ENCODE data around the gene IL1RAPL1.

The IL1RAPL1 gene

GRCh38 chrX:28586981-28587551 lies at the start of gene IL1RAPL1:
Gene IL1RAPL1, plus strand, starts transcription at chrX:28587446.
- no peak for DNase-seq

GRCh38 chrX:28542791-28543190 lies 44.5 kb upstream of the IL1RAPL1 start:
- DNase-seq = no peak

- no peak for DNase-seq
Observed at GRCh38 chrX:28549838-28550237, 37.4 kb upstream of the IL1RAPL1 start.

- no peak for DNase-seq
Observed at GRCh38 chrX:28550331-28550872, 36.8 kb upstream of the IL1RAPL1 start.

GRCh38 chrX:28552322-28552721 lies 34.9 kb upstream of the IL1RAPL1 start:
- no peak for DNase-seq

- DNase-seq = no peak
Observed at GRCh38 chrX:28552882-28553829, 34.1 kb upstream of the IL1RAPL1 start.

- DNase-seq = no peak
Observed at GRCh38 chrX:28576117-28576516, 11.1 kb upstream of the IL1RAPL1 start.

- DNase-seq = no peak
Observed at GRCh38 chrX:28581522-28581921, 5.7 kb upstream of the IL1RAPL1 start.

GRCh38 chrX:28582511-28582910 lies 4.7 kb upstream of the IL1RAPL1 start:
- no peak for DNase-seq

GRCh38 chrX:28584025-28584424 lies 3.2 kb upstream of the IL1RAPL1 start:
- no peak for DNase-seq

- no peak for DNase-seq
Observed at GRCh38 chrX:28585767-28586166, 1.5 kb upstream of the IL1RAPL1 start.

GRCh38 chrX:28586286-28586685 lies 960 bp upstream of the IL1RAPL1 start:
- DNase-seq = no peak

- DNase-seq = no peak
Observed at GRCh38 chrX:28589046-28589445, 1.8 kb downstream of the IL1RAPL1 start.

GRCh38 chrX:28590396-28590795 lies 3.1 kb downstream of the IL1RAPL1 start:
- DNase-seq = no peak

- no peak for DNase-seq
Observed at GRCh38 chrX:28591542-28591941, 4.3 kb downstream of the IL1RAPL1 start.

GRCh38 chrX:28595346-28595745 lies 8.1 kb downstream of the IL1RAPL1 start:
- no peak for DNase-seq

GRCh38 chrX:28599957-28600356 lies 12.7 kb downstream of the IL1RAPL1 start:
- no peak for DNase-seq

- no peak for DNase-seq
Observed at GRCh38 chrX:28609003-28609402, 21.8 kb downstream of the IL1RAPL1 start.

GRCh38 chrX:28609917-28610613 lies 22.8 kb downstream of the IL1RAPL1 start:
- DNase-seq = no peak

- no peak for DNase-seq
Observed at GRCh38 chrX:28610746-28611145, 23.5 kb downstream of the IL1RAPL1 start.

- no peak for DNase-seq
Observed at GRCh38 chrX:28613558-28613957, 26.3 kb downstream of the IL1RAPL1 start.

GRCh38 chrX:28625223-28625622 lies 38.0 kb downstream of the IL1RAPL1 start:
- DNase-seq = no peak

- no peak for DNase-seq
Observed at GRCh38 chrX:28626515-28626914, 39.3 kb downstream of the IL1RAPL1 start.
